HCT116 (cell line): ENCODE results near the gene RBKS. TPM values are rescaled to one million over a fixed set of nuclear protein-coding genes. Genes with fewer than 3 reads are reported as not detected.

ENCODE experiments used
- ATAC-seq: fragments of 200-7000 bp; cut with Tn5 transposase; 2 replicates; pipeline ENCODE4 v1.9.1; 2020; ENCODE audit warnings: mild to moderate bottlenecking, moderate library complexity
- BruUV-seq: library from RNA; stranded (reverse); fragments of 400-500 nt; replicated peaks from 2 replicates; lab custom pipeline; 2021; lab: Mats Ljungman, UMichigan
- CTCF ChIA-PET: fragments of 300-600 bp; sonication (Branson Sonifier 250); formaldehyde crosslinking; loops from one replicate; lab custom pipeline; 2021; ENCODE audit warnings: antibody characterized with exemption; lab: Charles Lee
- POLR2A ChIA-PET: fragments of 300-600, 350-600 bp; sonication (Branson Sonifier 250); formaldehyde crosslinking; loops from one replicate; lab custom pipeline; 2021; ENCODE audit warnings: antibody characterized with exemption; lab: Charles Lee
- RAD21 ChIA-PET, 2 experiments: fragments of 300-600 bp; sonication (Branson Sonifier 250); formaldehyde crosslinking; loops; one replicate each; lab custom pipeline; 2023; ENCODE audit warnings: low total read pairs in 2 of 2; ENCODE audit not compliant: uncharacterized antibody in 2 of 2, unreplicated experiment in 2 of 2, low non-redundant PET in 1 of 2; lab: Charles Lee
- DNase-seq: peaks from one replicate; pipeline ENCODE4 v3.0.0-alpha.2; 2010; ENCODE audit warnings: low read depth, low spot score
- H2AFZ ChIP-seq: fragments of 200-600 bp; shearing (Covaris generic), sonication (generic); 2 replicates; pipeline ENCODE4 v1.6.1; 2017; ENCODE audit warnings: low read depth, mixed run types, mixed read lengths, antibody characterized with exemption, low read length; ENCODE audit not compliant: poor library complexity, severe bottlenecking
- H3K27ac ChIP-seq: 2 replicates; pipeline ENCODE4 v1.5.1; 2012; ENCODE audit warnings: low read depth, low read length
- H3K27me3 ChIP-seq: fragments of 200-600 bp; sonication (generic); 2 replicates; pipeline ENCODE4 v1.6.1; 2016; ENCODE audit warnings: mixed run types, low read length, mixed read lengths; ENCODE audit not compliant: insufficient read depth
- H3K36me3 ChIP-seq, 2 experiments: fragments of 200-500 bp in 1 of 2; fragments of 200-600 bp in 1 of 2; sonication (Bioruptor generic) in 1 of 2; sonication (generic) in 1 of 2; 2 replicates each; pipeline versions ENCODE4 v1.5.1 to v1.6.1; 2014 to 2016; ENCODE audit warnings: low read length in 2 of 2, inconsistent platforms in 1 of 2, mixed read lengths in 1 of 2, mixed run types in 1 of 2; ENCODE audit not compliant: insufficient read depth in 2 of 2, control insufficient read depth in 1 of 2
- H3K4me1 ChIP-seq, 2 experiments: fragments of 200-600 bp in 1 of 2; sonication (generic) in 1 of 2; 2 replicates each; pipeline versions ENCODE4 v1.5.1 to v1.6.1; 2012 to 2017; ENCODE audit warnings: low read length in 2 of 2, inconsistent platforms in 1 of 2, mild to moderate bottlenecking in 1 of 2, mixed read lengths in 1 of 2, mixed run types in 1 of 2, moderate library complexity in 1 of 2; ENCODE audit not compliant: insufficient read depth in 2 of 2, control insufficient read depth in 1 of 2
- H3K4me2 ChIP-seq: fragments of 200-600 bp; sonication (generic); 2 replicates; pipeline ENCODE4 v1.6.1; 2017; ENCODE audit warnings: mixed run types, low read length, mixed read lengths
- H3K4me3 ChIP-seq, 2 experiments: fragments of 200-600 bp in 1 of 2; sonication (generic) in 1 of 2; replicated peaks in 1 of 2; 2 replicates each; pipeline ENCODE4 v1.5.1; 2011 to 2016; ENCODE audit warnings: low read length in 2 of 2, control low read depth in 1 of 2, low read depth in 1 of 2, mild to moderate bottlenecking in 1 of 2, mixed read lengths in 1 of 2, mixed run types in 1 of 2
- H3K79me2 ChIP-seq: fragments of 200-600 bp; sonication (generic); 2 replicates; pipeline ENCODE4 v1.6.1; 2017; ENCODE audit warnings: mild to moderate bottlenecking, mixed run types, low read length, moderate library complexity, mixed read lengths; ENCODE audit not compliant: insufficient read depth
- H3K9ac ChIP-seq: fragments of 200-600 bp; sonication (generic); 2 replicates; pipeline ENCODE4 v1.6.1; 2016; ENCODE audit warnings: low read length, mixed read lengths
- H3K9me2 ChIP-seq: fragments of 200-600 bp; sonication (generic), shearing (Covaris generic); 2 replicates; pipeline ENCODE4 v1.6.1; 2017; ENCODE audit warnings: mixed run types, mild to moderate bottlenecking, moderate library complexity; ENCODE audit not compliant: insufficient read depth
- H3K9me3 ChIP-seq, 2 experiments: fragments of 200-500 bp in 1 of 2; fragments of 200-600 bp in 1 of 2; sonication (Bioruptor generic) in 1 of 2; sonication (generic) in 1 of 2; 2 replicates each; pipeline ENCODE4 v1.6.1; 2014 to 2017; ENCODE audit warnings: low read length in 2 of 2, mixed read lengths in 2 of 2, inconsistent platforms in 1 of 2, low read depth in 1 of 2, mild to moderate bottlenecking in 1 of 2, mixed run types in 1 of 2, moderate library complexity in 1 of 2; ENCODE audit not compliant: control insufficient read depth in 1 of 2, insufficient read depth in 1 of 2
- H4K20me1 ChIP-seq: fragments of 200-600 bp; sonication (generic), shearing (Covaris generic); 2 replicates; pipeline ENCODE4 v1.6.1; 2017; ENCODE audit warnings: mixed run types, mild to moderate bottlenecking, moderate library complexity; ENCODE audit not compliant: insufficient read depth
- CBX3 ChIP-seq: IDR thresholded peaks from 2 replicates; pipeline ENCODE4 v1.6.1; 2012; ENCODE audit warnings: low read depth
- EGR1 ChIP-seq: IDR thresholded peaks from 2 replicates; pipeline ENCODE4 v1.6.1; 2012; ENCODE audit warnings: low read depth
- ELF1 ChIP-seq: IDR thresholded peaks from 2 replicates; pipeline ENCODE4 v1.6.1; 2012; ENCODE audit warnings: low read depth, borderline replicate concordance
- EZH2 ChIP-seq: fragments of 200-600 bp; sonication (generic); IDR thresholded peaks from 2 replicates; pipeline ENCODE4 v1.6.1; 2017; ENCODE audit warnings: antibody characterized with exemption, mixed run types
- EZH2phosphoT487 ChIP-seq: fragments of 200-600 bp; IDR thresholded peaks from 2 replicates; pipeline ENCODE4 v1.6.1; 2018; ENCODE audit warnings: antibody characterized with exemption, borderline replicate concordance
- JUND ChIP-seq: IDR thresholded peaks from 2 replicates; pipeline ENCODE4 v1.6.1; 2012
- POLR2A ChIP-seq: IDR thresholded peaks from 2 replicates; pipeline ENCODE4 v1.7.0; 2011; ENCODE audit warnings: borderline replicate concordance; ENCODE audit not compliant: insufficient read depth, insufficient read length; ENCODE audit errors: extremely low read depth
- POLR2AphosphoS5 ChIP-seq: IDR thresholded peaks from 2 replicates; pipeline ENCODE4 v1.6.1; 2011; ENCODE audit warnings: mild to moderate bottlenecking, low read depth, low read length, moderate library complexity
- RAD21 ChIP-seq: IDR thresholded peaks from 2 replicates; pipeline ENCODE4 v1.6.1; 2012; ENCODE audit warnings: low read depth, mild to moderate bottlenecking
- SP1 ChIP-seq: IDR thresholded peaks from 2 replicates; pipeline ENCODE4 v1.6.1; 2012; ENCODE audit warnings: low read depth
- SRF ChIP-seq: IDR thresholded peaks from 2 replicates; pipeline ENCODE4 v1.6.1; 2012; ENCODE audit warnings: low read depth
- YY1 ChIP-seq: IDR thresholded peaks from 2 replicates; pipeline ENCODE4 v1.6.1; 2011; ENCODE audit warnings: low read length, low read depth, moderate library complexity, mild to moderate bottlenecking; ENCODE audit not compliant: insufficient replicate concordance; ENCODE audit errors: extremely low read depth
- ZFX ChIP-seq: fragments of 450-650 bp; IDR thresholded peaks from 2 replicates; pipeline ENCODE4 v1.6.1; 2017
- ZNF274 ChIP-seq: fragments of 200-500 bp; sonication (Bioruptor generic); IDR thresholded peaks from 2 replicates; pipeline ENCODE4 v1.6.1; 2014; ENCODE audit warnings: mild to moderate bottlenecking, low read depth, low read length, inconsistent platforms
- intact Hi-C: fragments of 100-400 bp; cut with micrococcal nuclease; formaldehyde crosslinking; loops from 2 replicates; pipeline ENCODE4 v1.10.0; 2022
- total RNA-seq: library from RNA; stranded (reverse); gene quantifications from one replicate; pipeline ENCODE4 v1.2.1, GENCODE V29; 2021; ENCODE audit not compliant: unreplicated experiment
- TF ChIP-seq, protein P1 (sequence below): IDR thresholded peaks from 2 replicates; pipeline ENCODE4 v1.6.1; 2011; ENCODE audit warnings: mild to moderate bottlenecking, low read length, moderate library complexity; ENCODE audit not compliant: insufficient replicate concordance; ENCODE audit errors: extremely low read depth
- TF ChIP-seq, protein P2 (sequence below): IDR thresholded peaks from 2 replicates; pipeline ENCODE4 v1.6.1; 2012
- TF ChIP-seq, protein P3 (sequence below): IDR thresholded peaks from 2 replicates; pipeline ENCODE4 v1.6.1; 2012

Gene RBKS
- total RNA-seq, 1 experiment from 2014 or later: 2.4 TPM

DNA sequence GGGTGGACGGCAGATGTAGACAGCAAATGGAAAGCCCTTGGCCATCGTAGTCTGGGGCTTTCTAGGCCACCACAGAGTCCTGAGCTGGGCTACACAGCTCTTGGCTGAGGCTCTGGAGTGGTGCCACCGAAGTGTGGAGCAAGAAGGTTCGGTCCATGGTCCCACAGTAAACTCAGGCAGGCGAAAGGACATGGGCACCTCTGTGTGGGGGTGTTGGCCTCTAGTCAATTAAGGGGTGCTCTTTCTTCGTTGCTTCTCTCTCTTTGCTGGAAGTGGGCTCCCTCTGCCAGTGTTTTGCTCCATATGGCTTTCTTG is 153.3 kb downstream of the RBKS start:
- Histone ChIP-seq H3K9me2 (no peaks in the 10 kb centered on the region), H3K4me3 (no peak overlapping the region), H3K36me3 (no peaks in the 10 kb centered on the region)
- intact Hi-C loops: no loop called here
- no peak for TF ChIP-seq POLR2AphosphoS5
- no peak for TF ChIP-seq ZFX
- TF ChIP-seq EZH2phosphoT487: no peak
- no peak for TF ChIP-seq ZNF274
- no peak for TF ChIP-seq EGR1
- TF ChIP-seq, protein P1, sequence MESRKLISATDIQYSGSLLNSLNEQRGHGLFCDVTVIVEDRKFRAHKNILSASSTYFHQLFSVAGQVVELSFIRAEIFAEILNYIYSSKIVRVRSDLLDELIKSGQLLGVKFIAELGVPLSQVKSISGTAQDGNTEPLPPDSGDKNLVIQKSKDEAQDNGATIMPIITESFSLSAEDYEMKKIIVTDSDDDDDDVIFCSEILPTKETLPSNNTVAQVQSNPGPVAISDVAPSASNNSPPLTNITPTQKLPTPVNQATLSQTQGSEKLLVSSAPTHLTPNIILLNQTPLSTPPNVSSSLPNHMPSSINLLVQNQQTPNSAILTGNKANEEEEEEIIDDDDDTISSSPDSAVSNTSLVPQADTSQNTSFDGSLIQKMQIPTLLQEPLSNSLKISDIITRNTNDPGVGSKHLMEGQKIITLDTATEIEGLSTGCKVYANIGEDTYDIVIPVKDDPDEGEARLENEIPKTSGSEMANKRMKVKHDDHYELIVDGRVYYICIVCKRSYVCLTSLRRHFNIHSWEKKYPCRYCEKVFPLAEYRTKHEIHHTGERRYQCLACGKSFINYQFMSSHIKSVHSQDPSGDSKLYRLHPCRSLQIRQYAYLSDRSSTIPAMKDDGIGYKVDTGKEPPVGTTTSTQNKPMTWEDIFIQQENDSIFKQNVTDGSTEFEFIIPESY: no peak
- TF ChIP-seq YY1: no peak
- no peak for TF ChIP-seq JUND
- TF ChIP-seq, protein P2, sequence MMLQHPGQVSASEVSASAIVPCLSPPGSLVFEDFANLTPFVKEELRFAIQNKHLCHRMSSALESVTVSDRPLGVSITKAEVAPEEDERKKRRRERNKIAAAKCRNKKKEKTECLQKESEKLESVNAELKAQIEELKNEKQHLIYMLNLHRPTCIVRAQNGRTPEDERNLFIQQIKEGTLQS: no peak
- TF ChIP-seq CBX3: no peak
- no peak for TF ChIP-seq SRF
- no peak for TF ChIP-seq POLR2A
- TF ChIP-seq RAD21: no peak
- TF ChIP-seq SP1: no peak
- no peak for TF ChIP-seq ELF1
- TF ChIP-seq EZH2: no peak
- TF ChIP-seq, protein P3, sequence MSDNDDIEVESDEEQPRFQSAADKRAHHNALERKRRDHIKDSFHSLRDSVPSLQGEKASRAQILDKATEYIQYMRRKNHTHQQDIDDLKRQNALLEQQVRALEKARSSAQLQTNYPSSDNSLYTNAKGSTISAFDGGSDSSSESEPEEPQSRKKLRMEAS: no peak
- TF ChIP-seq, all 23 proteins: peak for 0
- Histone ChIP-seq H3K79me2 (no peaks in the 10 kb centered on the region), H3K27me3 (no peaks in the 10 kb centered on the region), H3K4me1 (peaks cover 0 to 10% of the 10 kb centered on the region in 2 experiments; a peak in 2 of 4 replicates), H4K20me1 (no peaks in the 10 kb centered on the region), H3K4me2 (no peak overlapping the region), H3K9me3 (no peaks in the 10 kb centered on the region), H3K27ac (no peak overlapping the region), H2AFZ (no peak overlapping the region), H3K9ac (no peak overlapping the region)
- CTCF ChIA-PET: interaction anchor here (1.2 kb wide), 1 partner anchor 14 kb away, joined by 4 read pairs; no protein-coding TSS in a partner anchor
- DNase-seq: no peak
- RAD21 ChIA-PET: interaction anchor here in 1 of 2 experiments (0.5 kb wide), 1 partner anchor 14 kb away, joined by 4 read pairs; no protein-coding TSS in a partner anchor
- POLR2A ChIA-PET: interaction anchor here (1.2 kb wide), 1 partner anchor 16 kb away, joined by 3 read pairs; no protein-coding TSS in a partner anchor
- ATAC-seq: no peak
- no TSS peak for BruUV-seq
